SK-N-SH treated with all-trans-retinoic acid at 6 μM for 48 hours (cell line): Measurements from ENCODE around the gene TNS3.

Source experiments
- ATAC-seq: fragments of 200-7000 bp; cut with Tn5 transposase; 3 replicates; pipeline ENCODE4 v1.9.1; 2020; ENCODE audit warnings: mild to moderate bottlenecking, moderate library complexity
- ARNTL ChIP-seq: fragments of 450-650 bp; formaldehyde crosslinking; IDR thresholded peaks from 2 replicates; pipeline ENCODE4 v1.5.0; 2020; ENCODE audit warnings: low read depth, mild to moderate bottlenecking, moderate library complexity, borderline replicate concordance
- BACH2 ChIP-seq: fragments of 250-450 bp; sonication (Bioruptor Pico); IDR thresholded peaks from 2 replicates; pipeline ENCODE4 v1.9.0; 2021; ENCODE audit warnings: mild to moderate bottlenecking, borderline replicate concordance
- CREB5 ChIP-seq: fragments of 250-450 bp; sonication (Bioruptor Pico); IDR thresholded peaks from 2 replicates; pipeline ENCODE4 v1.5.1; 2020; ENCODE audit warnings: low read depth, mild to moderate bottlenecking, moderate library complexity
- CSDC2 ChIP-seq: fragments of 250-450 bp; sonication (Bioruptor Pico); IDR thresholded peaks from 2 replicates; pipeline ENCODE4 v1.5.0; 2020; ENCODE audit warnings: mild to moderate bottlenecking, moderate library complexity
- ESRRG ChIP-seq: fragments of 250-450 bp; sonication (Bioruptor Pico); IDR thresholded peaks from 2 replicates; pipeline ENCODE4 v1.6.1; 2021; ENCODE audit warnings: mild to moderate bottlenecking
- GLIS3 ChIP-seq: fragments of 250-450 bp; sonication (Bioruptor Pico); IDR thresholded peaks from 2 replicates; pipeline ENCODE4 v1.5.0; 2020; ENCODE audit warnings: mild to moderate bottlenecking, moderate library complexity
- ISL1 ChIP-seq: fragments of 250-450 bp; sonication (Bioruptor Pico); IDR thresholded peaks from 2 replicates; pipeline ENCODE4 v2.1.2; 2022; ENCODE audit warnings: mild to moderate bottlenecking, moderate library complexity
- PATZ1 ChIP-seq: fragments of 250-450 bp; sonication (Bioruptor Pico); IDR thresholded peaks from 2 replicates; pipeline ENCODE4 v1.8.0; 2020; ENCODE audit warnings: mild to moderate bottlenecking, moderate library complexity, borderline replicate concordance
- POU6F1 ChIP-seq: fragments of 250-450 bp; sonication (Bioruptor Pico); IDR thresholded peaks from 2 replicates; pipeline ENCODE4 v1.8.0; 2021; ENCODE audit warnings: low read depth, mild to moderate bottlenecking, moderate library complexity, borderline replicate concordance
- PPARA ChIP-seq: fragments of 250-450 bp; sonication (Bioruptor Pico); IDR thresholded peaks from 2 replicates; pipeline ENCODE4 v1.5.0; 2020; ENCODE audit warnings: mild to moderate bottlenecking, borderline replicate concordance
- RARB ChIP-seq: fragments of 250-450 bp; sonication (Bioruptor Pico); IDR thresholded peaks from 2 replicates; pipeline ENCODE4 v1.8.0; 2021; ENCODE audit warnings: mild to moderate bottlenecking, moderate library complexity
- SNAI2 ChIP-seq: fragments of 250-450 bp; sonication (Bioruptor Pico); IDR thresholded peaks from 2 replicates; pipeline ENCODE4 v1.5.0; 2020; ENCODE audit warnings: mild to moderate bottlenecking, moderate library complexity
- TCF4 ChIP-seq: fragments of 250-450 bp; sonication (Bioruptor Pico); IDR thresholded peaks from 2 replicates; pipeline ENCODE4 v1.8.0; 2021; ENCODE audit warnings: mild to moderate bottlenecking, moderate library complexity, borderline replicate concordance
- TSHZ2 ChIP-seq: fragments of 250-450 bp; sonication (Bioruptor Pico); IDR thresholded peaks from 2 replicates; pipeline ENCODE4 v1.5.0; 2020; ENCODE audit warnings: mild to moderate bottlenecking, moderate library complexity
- ZFP3 ChIP-seq: fragments of 250-450 bp; sonication (Bioruptor Pico); IDR thresholded peaks from 2 replicates; pipeline ENCODE4 v1.5.0; 2020; ENCODE audit warnings: mild to moderate bottlenecking, moderate library complexity
- ZFP30 ChIP-seq: fragments of 450-650 bp; formaldehyde crosslinking; IDR thresholded peaks from 2 replicates; pipeline ENCODE4 v1.5.0; 2022; ENCODE audit warnings: mild to moderate bottlenecking, moderate library complexity
- ZNF565 ChIP-seq: fragments of 450-650 bp; formaldehyde crosslinking; conservative IDR thresholded peaks from 2 replicates; pipeline ENCODE4 v1.5.0; 2020; ENCODE audit warnings: low read depth, mild to moderate bottlenecking, moderate library complexity
- ZNF70 ChIP-seq: fragments of 450-650 bp; formaldehyde crosslinking; IDR thresholded peaks from 2 replicates; pipeline ENCODE4 v1.5.0; 2020; ENCODE audit warnings: mild to moderate bottlenecking, moderate library complexity
- ZNF8 ChIP-seq: fragments of 450-650 bp; formaldehyde crosslinking; IDR thresholded peaks from 2 replicates; pipeline ENCODE4 v1.5.0; 2020; ENCODE audit warnings: mild to moderate bottlenecking, moderate library complexity
- TF ChIP-seq, protein P1 (sequence below): fragments of 250-450 bp; sonication (Bioruptor Pico); IDR thresholded peaks from 2 replicates; pipeline ENCODE4 v1.5.1; 2021; ENCODE audit warnings: mild to moderate bottlenecking, moderate library complexity

Gene TNS3

DNA sequence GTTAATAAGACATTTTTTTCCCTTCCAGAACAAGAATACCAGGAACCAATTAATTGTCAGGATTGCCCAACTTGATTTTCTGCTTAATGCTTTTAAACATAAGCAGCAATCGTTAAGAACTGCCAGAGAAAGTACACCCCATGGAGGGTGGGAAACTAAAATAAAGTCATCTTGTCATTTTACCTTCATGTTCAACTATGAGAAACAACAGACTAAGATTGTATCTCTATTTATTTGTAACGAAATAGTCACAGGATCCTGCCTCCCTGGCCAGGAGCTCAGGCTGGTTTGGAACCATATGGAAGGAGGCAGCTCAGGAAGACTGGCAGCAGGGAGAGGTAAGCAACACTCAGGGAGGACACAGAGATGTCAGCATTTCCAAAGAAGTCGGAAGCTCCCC lies 129.6 kb downstream of the TNS3 start:
- peak; percentile 67 for TF ChIP-seq ISL1
- TF ChIP-seq ARNTL (CRISPR knock-in tag), result no peak
- 0 out of 2 replicates have a peak, but pooled peaks have one; percentile 21 for TF ChIP-seq ZFP30 (CRISPR knock-in tag)
- TF ChIP-seq TCF4 (CRISPR knock-in tag), result peak; percentile 58; the same call in 1 of the 2 replicates
- ATAC-seq, result peak; percentile 53

DNA sequence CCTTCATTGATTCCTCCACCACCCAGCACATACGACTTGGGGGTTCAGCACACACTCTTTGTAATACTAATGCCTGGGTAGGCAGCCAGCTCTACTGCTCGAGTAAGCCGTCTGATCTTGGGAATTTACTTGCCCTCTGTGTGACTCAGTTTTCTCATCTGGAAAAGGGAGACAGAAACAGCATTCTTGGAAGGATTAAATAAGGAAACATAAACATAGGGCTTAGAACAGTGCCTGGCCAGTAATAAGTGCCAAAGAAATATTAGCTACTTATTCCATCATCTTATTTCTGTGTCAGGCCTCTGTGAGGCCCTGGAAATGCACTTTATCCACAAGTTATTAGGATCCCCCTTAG lies 130.1 kb downstream of the TNS3 start:
- TF ChIP-seq TSHZ2 (no peak), GLIS3 (CRISPR knock-in tag) (no peak), ARNTL (CRISPR knock-in tag) (no peak), ZNF565 (CRISPR knock-in tag) (no peak), SNAI2 (CRISPR knock-in tag) (no peak), CSDC2 (CRISPR knock-in tag) (no peak), TCF4 (CRISPR knock-in tag) (no peak), ZFP3 (no peak), ZNF70 (CRISPR knock-in tag) (no peak), ESRRG (no peak), PPARA (CRISPR knock-in tag) (no peak), ZFP30 (CRISPR knock-in tag) (no peak), RARB (CRISPR knock-in tag) (no peak), BACH2 (CRISPR knock-in tag) (no peak), CREB5 (CRISPR knock-in tag) (no peak; the same call in 1 of the 2 replicates)
- TF ChIP-seq, protein P1, sequence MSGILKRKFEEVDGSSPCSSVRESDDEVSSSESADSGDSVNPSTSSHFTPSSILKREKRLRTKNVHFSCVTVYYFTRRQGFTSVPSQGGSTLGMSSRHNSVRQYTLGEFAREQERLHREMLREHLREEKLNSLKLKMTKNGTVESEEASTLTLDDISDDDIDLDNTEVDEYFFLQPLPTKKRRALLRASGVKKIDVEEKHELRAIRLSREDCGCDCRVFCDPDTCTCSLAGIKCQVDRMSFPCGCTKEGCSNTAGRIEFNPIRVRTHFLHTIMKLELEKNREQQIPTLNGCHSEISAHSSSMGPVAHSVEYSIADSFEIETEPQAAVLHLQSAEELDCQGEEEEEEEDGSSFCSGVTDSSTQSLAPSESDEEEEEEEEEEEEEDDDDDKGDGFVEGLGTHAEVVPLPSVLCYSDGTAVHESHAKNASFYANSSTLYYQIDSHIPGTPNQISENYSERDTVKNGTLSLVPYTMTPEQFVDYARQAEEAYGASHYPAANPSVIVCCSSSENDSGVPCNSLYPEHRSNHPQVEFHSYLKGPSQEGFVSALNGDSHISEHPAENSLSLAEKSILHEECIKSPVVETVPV (CRISPR knock-in tag), result no peak
- ATAC-seq, result no peak

- ATAC-seq, result no peak
- no peak for TF ChIP-seq ESRRG
- TF ChIP-seq PATZ1 (CRISPR knock-in tag), result no peak
- TF ChIP-seq SNAI2 (CRISPR knock-in tag), result no peak
- no peak for TF ChIP-seq ZFP30 (CRISPR knock-in tag)
- no peak for TF ChIP-seq POU6F1 (CRISPR knock-in tag)
- no peak for TF ChIP-seq ZFP3
- no peak for TF ChIP-seq BACH2 (CRISPR knock-in tag)
- TF ChIP-seq RARB (CRISPR knock-in tag), result no peak
- no peak for TF ChIP-seq TSHZ2
- no peak for TF ChIP-seq ZNF8 (CRISPR knock-in tag)
- no peak for TF ChIP-seq PPARA (CRISPR knock-in tag)
Measured at GRCh38 chr7:47449810-47450590, 131.9 kb downstream of the TNS3 start.
